Mesenchymal stem cell (in vitro differentiated cells and primary cell): ENCODE data around the gene ZNF407.

Experiments used
- DNase-seq: peaks from one replicate; pipeline ENCODE4 v3.0.0-alpha.2; 2013
- H2AFZ ChIP-seq: one replicate; pipeline ENCODE4 v1.6.1; 2013; ENCODE audit warnings: low read depth, mild to moderate bottlenecking, control low read depth, inconsistent platforms, low read length, moderate library complexity
- H2AK5ac ChIP-seq: 2 replicates; pipeline ENCODE4 v1.6.1; 2013; ENCODE audit warnings: low read length, moderate library complexity, mild to moderate bottlenecking, inconsistent platforms; ENCODE audit not compliant: severe bottlenecking
- H2BK120ac ChIP-seq: one replicate; pipeline ENCODE4 v1.6.1; 2013; ENCODE audit warnings: low read depth, mild to moderate bottlenecking, inconsistent platforms, low read length, moderate library complexity
- H2BK12ac ChIP-seq, 2 experiments: one replicate each; pipeline ENCODE4 v1.6.1; 2013; ENCODE audit warnings: inconsistent platforms in 2 of 2, low read length in 2 of 2, mild to moderate bottlenecking in 2 of 2, moderate library complexity in 2 of 2, control low read depth in 1 of 2
- H2BK15ac ChIP-seq: one replicate; pipeline ENCODE4 v1.6.1; 2013; ENCODE audit warnings: mild to moderate bottlenecking, low read depth, inconsistent platforms; ENCODE audit not compliant: poor library complexity, severe bottlenecking
- H2BK5ac ChIP-seq: 2 replicates; pipeline ENCODE4 v1.6.1; 2013; ENCODE audit warnings: low read depth, mild to moderate bottlenecking, low read length, control low read depth, inconsistent platforms; ENCODE audit not compliant: poor library complexity, severe bottlenecking
- H3K14ac ChIP-seq, 2 experiments: one replicate each; pipeline ENCODE4 v1.6.1; 2013; ENCODE audit warnings: inconsistent platforms in 2 of 2, low read length in 2 of 2, control low read depth in 1 of 2, mild to moderate bottlenecking in 1 of 2, moderate library complexity in 1 of 2
- H3K18ac ChIP-seq, 2 experiments: one replicate each; pipeline ENCODE4 v1.6.1; 2013; ENCODE audit warnings: inconsistent platforms in 2 of 2, low read length in 2 of 2, control low read depth in 1 of 2, low read depth in 1 of 2, mild to moderate bottlenecking in 1 of 2
- H3K23ac ChIP-seq, 2 experiments: one replicate each; pipeline ENCODE4 v1.6.1; 2013; ENCODE audit warnings: inconsistent platforms in 2 of 2, low read length in 2 of 2, mild to moderate bottlenecking in 2 of 2, moderate library complexity in 2 of 2, control low read depth in 1 of 2
- H3K27ac ChIP-seq: 2 replicates; pipeline ENCODE4 v1.5.1; 2013; ENCODE audit warnings: mild to moderate bottlenecking, moderate library complexity, low read length, control low read depth, inconsistent platforms; ENCODE audit not compliant: poor library complexity, severe bottlenecking
- H3K27me3 ChIP-seq, 2 experiments: 2 replicates each; pipeline versions ENCODE4 v1.6.1 to v1.7.0; 2013; ENCODE audit warnings: low read length in 2 of 2, mild to moderate bottlenecking in 2 of 2, moderate library complexity in 2 of 2, control low read depth in 1 of 2, inconsistent platforms in 1 of 2; ENCODE audit not compliant: control insufficient read depth in 1 of 2, insufficient read depth in 1 of 2
- H3K36me3 ChIP-seq, 2 experiments: 2 replicates each; pipeline versions ENCODE4 v1.6.1 to v1.7.0; 2013; ENCODE audit warnings: low read length in 2 of 2, control low read depth in 1 of 2, inconsistent platforms in 1 of 2, low read depth in 1 of 2, mild to moderate bottlenecking in 1 of 2; ENCODE audit not compliant: insufficient read depth in 2 of 2, control insufficient read depth in 1 of 2
- H3K4ac ChIP-seq, 2 experiments: one replicate each; pipeline ENCODE4 v1.6.1; 2013; ENCODE audit warnings: inconsistent platforms in 2 of 2, low read length in 2 of 2, mild to moderate bottlenecking in 2 of 2, moderate library complexity in 2 of 2, control low read depth in 1 of 2, low read depth in 1 of 2
- H3K4me1 ChIP-seq: 2 replicates; pipeline ENCODE4 v1.6.1; 2013; ENCODE audit warnings: low read depth, low read length, control low read depth; ENCODE audit not compliant: control insufficient read depth, insufficient read depth
- H3K4me2 ChIP-seq: 2 replicates; pipeline ENCODE4 v1.6.1; 2013; ENCODE audit warnings: low read length, mild to moderate bottlenecking, inconsistent platforms; ENCODE audit not compliant: poor library complexity, severe bottlenecking
- H3K4me3 ChIP-seq, 2 experiments: 2 replicates each; pipeline versions ENCODE4 v1.5.1 to v1.7.0; 2013; ENCODE audit warnings: low read length in 2 of 2, mild to moderate bottlenecking in 2 of 2, control low read depth in 1 of 2, low read depth in 1 of 2; ENCODE audit not compliant: insufficient read depth in 1 of 2
- H3K79me1 ChIP-seq: replicated peaks from 2 replicates; pipeline ENCODE4 v1.6.1; 2013; ENCODE audit warnings: mild to moderate bottlenecking, control low read depth, low read length, inconsistent platforms; ENCODE audit not compliant: poor library complexity, severe bottlenecking
- H3K9ac ChIP-seq: 2 replicates; pipeline ENCODE4 v1.7.0; 2013; ENCODE audit warnings: mild to moderate bottlenecking, low read length, moderate library complexity
- H3K9me3 ChIP-seq: 2 replicates; pipeline ENCODE4 v1.7.0; 2013; ENCODE audit warnings: mild to moderate bottlenecking, low read length; ENCODE audit not compliant: control insufficient read depth
- H4K8ac ChIP-seq: one replicate; pipeline ENCODE4 v1.6.1; 2013; ENCODE audit warnings: inconsistent platforms, mild to moderate bottlenecking, low read length, moderate library complexity
- H4K91ac ChIP-seq: one replicate; pipeline ENCODE4 v1.6.1; 2013; ENCODE audit warnings: mild to moderate bottlenecking, low read length, inconsistent platforms
- WGBS: methylation state at CpG from one replicate; pipeline ENCODE4 v1.1.7; 2013; ENCODE audit warnings: mixed read lengths; 5-methylcytosine and 5-hydroxymethylcytosine counted together

ZNF407 gene

GRCh38 chr18:74975001-74975400 is 377.3 kb downstream of the ZNF407 start:
- Histone ChIP-seq H2BK5ac (no peak overlapping the region), H2BK12ac (no peak overlapping the region), H2AFZ (no peak overlapping the region), H2BK120ac (no peak overlapping the region), H3K4me1 (no peaks in the 10 kb centered on the region), H3K23ac (no peak overlapping the region), H2AK5ac (no peak overlapping the region), H3K4me2 (no peak overlapping the region), H4K91ac (no peak overlapping the region), H3K27me3 (no peaks in the 10 kb centered on the region), H3K4ac (no peak overlapping the region), H3K9ac (no peak overlapping the region), H3K18ac (no peak overlapping the region), H3K36me3 (no peaks in the 10 kb centered on the region), H3K14ac (no peak overlapping the region), H3K27ac (no peak overlapping the region), H3K79me1 (peaks cover 8% of the 10 kb centered on the region), H2BK15ac (no peak overlapping the region), H3K9me3 (no peaks in the 10 kb centered on the region), H3K4me3 (no peak overlapping the region), H4K8ac (no peak overlapping the region)
- no peak for DNase-seq
- 96% methylated on average over 5 of the region's 5 CpGs for WGBS

DNA sequence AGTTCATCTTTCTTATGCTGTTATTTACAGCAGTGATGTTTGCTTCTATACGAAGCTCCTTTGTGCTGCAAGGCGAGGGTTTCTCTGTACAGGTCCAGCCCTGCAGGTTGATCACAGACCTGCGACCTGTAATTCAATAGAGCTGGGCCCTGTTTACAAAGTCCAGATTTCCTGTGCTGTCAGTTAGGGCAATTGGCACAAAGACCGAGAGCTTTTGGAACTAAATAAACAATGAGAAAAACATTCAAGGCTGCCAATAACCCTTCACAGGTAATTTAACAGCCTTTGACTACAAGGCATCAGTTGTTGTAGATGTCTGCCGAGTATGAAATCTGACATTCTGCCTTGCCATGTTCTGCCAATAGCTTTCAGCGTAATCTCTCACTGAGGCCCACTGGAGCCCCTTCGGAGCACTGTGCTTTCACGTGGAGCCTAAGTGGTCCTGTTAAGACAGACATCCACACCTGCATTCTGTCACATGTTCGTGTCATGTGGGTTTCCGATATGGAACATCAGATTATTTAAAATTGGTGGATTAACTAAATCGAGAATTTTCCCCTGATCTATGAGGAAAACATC is 378.8 kb downstream of the ZNF407 start:
- Histone ChIP-seq H2AK5ac (no peak overlapping the region), H2BK15ac (no peak overlapping the region), H4K91ac (no peak overlapping the region), H3K14ac (no peak overlapping the region), H3K27me3 (no peaks in the 10 kb centered on the region), H2BK120ac (no peak overlapping the region), H3K4me1 (no peaks in the 10 kb centered on the region), H3K4me3 (no peak overlapping the region), H3K18ac (no peak overlapping the region), H4K8ac (no peak overlapping the region), H3K79me1 (peaks cover 6% of the 10 kb centered on the region), H2BK5ac (no peak overlapping the region), H3K9ac (no peak overlapping the region), H3K4ac (no peak overlapping the region), H2BK12ac (no peak overlapping the region), H3K36me3 (peaks cover 0 to 7% of the 10 kb centered on the region in 2 experiments), H3K23ac (no peak overlapping the region), H3K9me3 (no peaks in the 10 kb centered on the region), H3K27ac (no peak overlapping the region), H2AFZ (no peak overlapping the region), H3K4me2 (no peak overlapping the region)
- DNase-seq = no peak
- 82% methylated on average over 11 of the region's 11 CpGs for WGBS

GRCh38 chr18:74977041-74977440 is 379.4 kb downstream of the ZNF407 start:
- no peak overlapping the region for H3K23ac ChIP-seq
- H3K4me3 ChIP-seq = no peak overlapping the region
- H3K9me3 ChIP-seq = no peaks in the 10 kb centered on the region

DNA sequence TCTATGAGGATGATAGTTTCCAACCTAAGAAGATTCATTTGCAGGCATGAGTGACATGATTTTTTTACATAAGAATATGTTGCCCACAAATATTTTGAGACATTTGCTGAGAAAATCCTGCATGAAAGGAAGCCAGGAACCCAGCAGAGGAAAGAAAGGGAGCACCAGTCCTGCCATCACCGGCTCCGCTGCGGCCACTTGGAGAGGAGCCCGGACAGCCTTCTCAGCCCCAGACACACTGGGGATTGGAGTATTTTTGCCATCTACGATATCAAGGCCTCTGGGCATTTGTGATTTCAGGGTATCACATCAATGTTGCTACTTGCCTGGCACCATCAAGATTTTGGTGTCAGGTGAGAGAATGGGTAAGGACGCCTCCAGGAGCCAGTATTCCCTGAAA is 383.0 kb downstream of the ZNF407 start:
- Histone ChIP-seq H3K27ac (no peak overlapping the region), H2AFZ (no peak overlapping the region), H3K23ac (no peak overlapping the region), H2BK5ac (no peak overlapping the region), H3K36me3 (peaks cover 0 to 9% of the 10 kb centered on the region in 2 experiments), H4K91ac (no peak overlapping the region), H3K79me1 (peaks cover 2% of the 10 kb centered on the region), H3K18ac (no peak overlapping the region), H3K4me3 (no peak overlapping the region), H3K9ac (no peak overlapping the region), H3K9me3 (no peaks in the 10 kb centered on the region), H3K4me1 (no peaks in the 10 kb centered on the region), H3K14ac (no peak overlapping the region), H2AK5ac (no peak overlapping the region), H3K27me3 (no peaks in the 10 kb centered on the region), H3K4me2 (no peak overlapping the region), H3K4ac (no peak overlapping the region), H4K8ac (no peak overlapping the region), H2BK15ac (no peak overlapping the region), H2BK120ac (no peak overlapping the region), H2BK12ac (no peak overlapping the region)
- 97% methylated on average over 6 of the region's 6 CpGs for WGBS
- DNase-seq = no peak

More at GRCh38 chr18:74977041-74977440, 379.4 kb downstream of the ZNF407 start:
- 88% methylated on average over 2 of the region's 2 CpGs for WGBS
- Histone ChIP-seq H3K79me1 (peaks cover 6% of the 10 kb centered on the region), H2BK120ac (no peak overlapping the region), H3K36me3 (peaks cover 0 to 9% of the 10 kb centered on the region in 2 experiments), H4K91ac (no peak overlapping the region), H2AFZ (no peak overlapping the region), H2AK5ac (no peak overlapping the region), H3K4me1 (no peaks in the 10 kb centered on the region), H3K9ac (no peak overlapping the region), H3K18ac (no peak overlapping the region), H3K27ac (no peak overlapping the region), H3K14ac (no peak overlapping the region), H3K27me3 (no peaks in the 10 kb centered on the region), H2BK12ac (no peak overlapping the region), H3K4ac (no peak overlapping the region), H2BK15ac (no peak overlapping the region), H3K4me2 (no peak overlapping the region), H4K8ac (no peak overlapping the region), H2BK5ac (no peak overlapping the region)
- no peak for DNase-seq
